SJCRH30 (cell line): ENCODE data around the gene RARRES2. TPM values are rescaled to one million over a fixed set of nuclear protein-coding genes. Genes with fewer than 3 reads are reported as not detected.

Source experiments
- DNase-seq, 2 experiments: peaks; one replicate each; pipeline ENCODE4 v3.0.0-alpha.2; 2015 to 2020
- H3K27ac ChIP-seq: fragments of 250-450 bp; sonication (Bioruptor Pico); 2 replicates; pipeline ENCODE4 v1.5.1; 2020; ENCODE audit warnings: mild to moderate bottlenecking, moderate library complexity
- H3K27me3 ChIP-seq: fragments of 250-450 bp; sonication (Bioruptor Pico); 2 replicates; pipeline ENCODE4 v1.5.1; 2020; ENCODE audit warnings: mild to moderate bottlenecking, moderate library complexity
- H3K36me3 ChIP-seq: fragments of 250-450 bp; sonication (Bioruptor Pico); 2 replicates; pipeline ENCODE4 v1.5.1; 2020; ENCODE audit warnings: mild to moderate bottlenecking, moderate library complexity
- H3K4me1 ChIP-seq: fragments of 250-450 bp; sonication (Bioruptor Pico); 2 replicates; pipeline ENCODE4 v1.5.1; 2020; ENCODE audit warnings: mild to moderate bottlenecking, moderate library complexity
- H3K4me3 ChIP-seq: fragments of 250-450 bp; sonication (Bioruptor Pico); 2 replicates; pipeline ENCODE4 v1.5.1; 2020; ENCODE audit warnings: mild to moderate bottlenecking, moderate library complexity
- H3K9me3 ChIP-seq: fragments of 250-450 bp; sonication (Bioruptor Pico); replicated peaks from 2 replicates; pipeline ENCODE4 v1.5.1; 2020; ENCODE audit warnings: mild to moderate bottlenecking, moderate library complexity
- total RNA-seq: library from RNA; depleted of rRNA; stranded (reverse); fragments of >200 nt; shearing (Covaris generic); gene quantifications from 2 replicates; pipeline ENCODE4 v1.2.3, GENCODE V29; 2014

Gene RARRES2
- total RNA-seq, 1 experiment from 2014 or later = 68.1 TPM

DNA sequence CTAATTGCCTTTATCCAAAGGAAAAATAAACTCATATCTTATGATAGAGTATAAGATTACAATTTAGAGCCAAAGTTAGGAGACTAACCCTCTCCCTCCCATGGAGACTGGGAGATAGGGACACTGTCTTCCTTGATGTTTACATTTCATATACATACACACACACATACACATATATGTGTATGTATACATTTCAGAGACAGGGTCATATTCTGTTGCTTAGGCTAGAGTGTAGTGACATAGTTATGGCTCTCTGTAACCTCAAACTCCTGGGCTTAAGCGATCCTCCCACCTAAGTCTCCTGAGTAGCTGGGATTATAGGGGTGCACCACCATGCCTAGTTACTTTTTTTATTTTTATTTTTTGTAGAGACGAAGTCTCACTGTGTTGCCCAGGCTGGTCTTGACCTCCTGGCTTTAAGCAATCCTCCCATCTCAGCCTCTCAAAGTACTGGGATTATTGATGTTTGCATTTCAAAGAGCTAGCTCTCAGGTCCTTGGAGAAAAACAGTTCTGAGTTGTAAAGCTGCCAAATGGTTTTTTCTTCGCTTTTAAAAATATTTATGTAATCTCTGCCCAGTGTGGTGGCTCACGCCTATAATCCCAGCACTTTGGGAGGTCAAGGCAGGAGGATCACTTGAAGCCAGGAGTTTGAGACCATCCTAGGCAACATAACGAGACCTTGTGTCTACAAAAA is 19.1 kb upstream of the RARRES2 start:
- Histone ChIP-seq H3K36me3 (no peaks in the 10 kb centered on the region), H3K4me3 (no peak overlapping the region), H3K4me1 (peaks cover 66% of the 10 kb centered on the region), H3K27me3 (no peaks in the 10 kb centered on the region), H3K27ac (no peak overlapping the region), H3K9me3 (no peaks in the 10 kb centered on the region)
- no peak for DNase-seq

DNA sequence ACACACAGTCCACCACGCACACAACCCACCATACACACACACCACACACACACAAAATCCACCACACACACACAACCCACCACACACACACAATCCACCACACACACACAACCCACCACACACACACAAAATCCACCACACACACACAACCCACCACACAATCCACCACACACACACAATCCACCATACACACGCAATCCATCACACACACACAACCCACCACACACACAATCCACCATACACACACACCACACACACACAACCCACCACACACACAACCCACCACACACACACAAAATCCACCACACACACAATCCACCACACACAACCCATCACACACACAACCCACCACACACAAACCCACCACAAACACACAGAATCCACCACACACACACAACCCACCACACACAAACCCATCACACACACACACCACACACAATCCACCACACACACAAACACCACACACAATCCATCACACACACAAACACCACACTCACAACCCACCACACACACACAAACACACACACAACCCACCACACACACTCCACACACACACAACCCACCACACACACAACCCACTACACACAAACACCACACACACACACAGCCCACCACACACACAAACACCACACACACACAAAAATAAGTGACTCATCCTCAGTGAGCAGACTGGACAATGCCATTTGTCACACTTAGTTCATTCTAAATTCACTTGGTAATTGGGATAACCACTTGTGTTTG is 18.4 kb upstream of the RARRES2 start:
- no peaks in the 10 kb centered on the region for H3K27me3 ChIP-seq
- DNase-seq = no peak
- peaks cover 70% of the 10 kb centered on the region for H3K4me1 ChIP-seq
- no peak overlapping the region for H3K4me3 ChIP-seq
- H3K27ac ChIP-seq = no peak overlapping the region
- H3K9me3 ChIP-seq = no peaks in the 10 kb centered on the region
- no peaks in the 10 kb centered on the region for H3K36me3 ChIP-seq

DNA sequence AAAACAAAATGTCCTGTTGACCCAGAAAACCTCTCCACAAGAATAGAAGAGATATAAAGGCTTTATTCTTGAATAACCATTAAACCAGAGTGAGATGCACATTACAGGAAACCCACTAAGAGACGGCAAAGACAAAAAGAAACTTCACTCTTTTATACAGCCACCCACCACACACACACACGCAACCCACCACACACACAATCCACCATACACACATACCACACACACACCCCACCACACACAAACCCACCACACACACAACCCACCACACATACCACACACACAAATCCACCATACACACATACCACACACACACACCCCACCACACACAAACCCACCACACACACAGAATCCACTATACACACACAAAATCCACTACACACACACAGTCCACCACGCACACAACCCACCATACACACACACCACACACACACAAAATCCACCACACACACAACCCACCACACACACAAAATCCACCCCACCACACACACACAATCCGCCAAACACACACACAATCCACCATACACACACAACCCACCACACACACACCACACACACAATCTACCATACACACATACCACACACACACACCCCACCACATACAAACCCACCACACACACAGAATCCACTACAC is 17.7 kb upstream of the RARRES2 start:
- no peak overlapping the region for H3K27ac ChIP-seq
- DNase-seq = no peak

DNA sequence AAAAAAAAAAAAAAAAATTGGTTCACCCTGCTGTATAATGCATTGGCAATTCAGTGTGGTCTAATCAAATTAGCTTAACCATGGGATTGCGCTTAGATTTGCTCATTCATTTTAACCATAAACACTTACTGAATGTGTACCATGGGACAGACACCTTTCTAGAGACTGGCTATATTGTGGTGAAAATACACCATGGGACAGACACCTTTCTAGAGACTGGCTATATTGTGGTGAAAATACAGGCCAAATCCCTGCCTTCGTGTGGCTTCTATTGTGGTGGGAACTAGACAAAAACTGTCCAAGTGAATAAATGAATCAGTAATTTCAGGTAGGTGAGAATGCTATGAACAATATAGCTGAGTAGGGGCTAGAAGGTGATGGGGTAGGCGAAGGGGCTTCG is 17.0 kb upstream of the RARRES2 start:
- Histone ChIP-seq H3K4me3 (no peak overlapping the region), H3K4me1 (peaks cover 60% of the 10 kb centered on the region), H3K36me3 (no peaks in the 10 kb centered on the region), H3K27ac (no peak overlapping the region), H3K9me3 (no peaks in the 10 kb centered on the region), H3K27me3 (no peaks in the 10 kb centered on the region)
- DNase-seq = no peak

More for the DNA sequence above, 17.7 kb upstream of the RARRES2 start:
- H3K4me3 ChIP-seq = no peak overlapping the region
- H3K27me3 ChIP-seq = no peaks in the 10 kb centered on the region
- no peaks in the 10 kb centered on the region for H3K36me3 ChIP-seq
- H3K9me3 ChIP-seq = no peaks in the 10 kb centered on the region
- H3K4me1 ChIP-seq = peaks cover 67% of the 10 kb centered on the region

DNA sequence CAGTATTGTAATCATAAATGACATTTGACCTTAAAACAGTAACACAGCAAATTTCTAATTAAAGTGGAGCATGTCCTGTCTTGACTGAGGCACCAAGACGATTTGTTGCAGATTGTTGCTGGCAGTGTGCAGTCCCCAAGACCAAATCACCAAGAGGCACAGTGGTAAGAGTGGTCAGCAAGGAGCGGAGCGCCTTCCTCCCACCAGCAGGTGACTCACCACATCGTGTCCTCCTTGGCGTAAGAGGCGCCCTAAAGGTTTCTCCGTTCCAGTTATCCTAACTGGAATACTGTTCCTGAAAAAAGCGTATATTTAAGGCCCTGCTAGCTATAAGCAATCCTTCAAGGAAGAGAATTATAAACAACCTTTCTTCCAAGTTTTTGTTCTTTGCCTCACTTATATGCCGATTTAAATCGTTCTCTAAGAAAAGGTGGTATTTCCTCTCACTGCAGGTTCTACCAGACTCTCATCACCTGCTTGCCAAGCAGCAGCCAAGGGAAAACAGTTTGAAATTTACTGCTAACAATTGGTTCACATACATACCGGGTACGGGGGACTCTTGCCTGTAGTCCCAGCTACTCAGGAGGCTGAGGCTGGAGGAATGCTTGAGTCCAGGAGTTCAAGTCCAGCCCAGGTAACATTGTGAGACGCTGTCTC is 16.5 kb upstream of the RARRES2 start:
- Histone ChIP-seq H3K4me3 (no peak overlapping the region), H3K4me1 (peaks cover 55% of the 10 kb centered on the region), H3K36me3 (no peaks in the 10 kb centered on the region), H3K9me3 (no peaks in the 10 kb centered on the region), H3K27me3 (no peaks in the 10 kb centered on the region), H3K27ac (peak overlapping the region; percentile 21)
- peak in 1 of 2 experiments; percentile 53 for DNase-seq

DNA sequence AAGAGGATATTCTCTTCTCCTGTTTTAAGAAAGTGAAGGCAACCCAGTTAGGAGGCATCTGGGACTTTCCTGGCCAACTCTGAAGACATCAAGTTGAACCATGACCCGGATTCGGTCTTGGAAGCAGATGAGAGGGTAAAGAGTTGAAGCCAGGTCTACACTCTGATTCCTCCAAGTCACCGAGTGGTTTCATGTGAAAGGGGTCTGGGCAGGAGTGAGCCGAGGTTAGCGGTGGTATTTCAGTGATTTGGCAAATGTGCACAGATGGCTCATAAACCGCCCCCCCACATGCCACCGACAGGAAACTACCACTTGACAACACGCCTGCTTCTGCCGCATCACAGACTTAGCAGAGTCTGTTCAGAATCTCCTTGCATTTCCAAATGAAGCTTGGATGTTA is 15.8 kb upstream of the RARRES2 start:
- H3K4me3 ChIP-seq = no peak overlapping the region
- H3K27me3 ChIP-seq = no peaks in the 10 kb centered on the region
- H3K27ac ChIP-seq = peak overlapping the region; percentile 21
- peak; percentile 86 to 90 for DNase-seq
- H3K9me3 ChIP-seq = no peaks in the 10 kb centered on the region
- H3K36me3 ChIP-seq = no peaks in the 10 kb centered on the region
- H3K4me1 ChIP-seq = peaks cover 49% of the 10 kb centered on the region

DNA sequence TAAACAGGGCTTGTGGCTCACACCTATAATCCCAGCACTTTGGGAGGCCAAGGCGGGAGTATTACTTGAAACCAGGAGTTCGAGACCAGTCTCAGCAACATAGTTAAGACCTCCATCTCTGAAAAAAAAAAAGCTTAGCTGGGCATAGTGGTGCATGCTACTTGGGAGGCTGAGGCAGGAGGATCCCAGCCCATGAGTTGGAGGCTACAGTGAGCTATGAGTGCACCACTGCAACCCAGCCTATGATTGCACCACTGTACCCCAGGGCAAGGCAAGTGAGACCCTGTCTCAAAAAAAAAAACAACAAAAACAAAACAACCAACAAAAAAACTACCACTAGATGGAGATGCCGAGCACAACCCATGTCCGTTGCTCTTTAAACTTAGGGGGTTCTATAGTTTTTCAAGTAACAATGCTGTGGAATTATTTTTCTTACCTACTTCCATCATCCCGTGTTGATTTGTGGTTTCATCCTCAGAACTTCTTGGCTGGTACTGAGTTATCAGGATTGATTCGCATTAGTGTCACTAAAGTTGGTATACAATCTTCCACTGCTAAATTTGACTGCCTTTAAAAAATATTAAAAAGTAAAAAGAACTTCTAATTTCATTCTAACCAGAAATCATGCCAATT is 15.0 kb upstream of the RARRES2 start:
- H3K4me1 ChIP-seq = peaks cover 40% of the 10 kb centered on the region
- H3K27ac ChIP-seq = no peak overlapping the region; the same call in 1 of the 2 replicates
- H3K4me3 ChIP-seq = no peak overlapping the region
- H3K27me3 ChIP-seq = no peaks in the 10 kb centered on the region
- peak in 1 of 2 experiments; percentile 77 for DNase-seq
- no peaks in the 10 kb centered on the region for H3K9me3 ChIP-seq
- H3K36me3 ChIP-seq = no peaks in the 10 kb centered on the region

DNA sequence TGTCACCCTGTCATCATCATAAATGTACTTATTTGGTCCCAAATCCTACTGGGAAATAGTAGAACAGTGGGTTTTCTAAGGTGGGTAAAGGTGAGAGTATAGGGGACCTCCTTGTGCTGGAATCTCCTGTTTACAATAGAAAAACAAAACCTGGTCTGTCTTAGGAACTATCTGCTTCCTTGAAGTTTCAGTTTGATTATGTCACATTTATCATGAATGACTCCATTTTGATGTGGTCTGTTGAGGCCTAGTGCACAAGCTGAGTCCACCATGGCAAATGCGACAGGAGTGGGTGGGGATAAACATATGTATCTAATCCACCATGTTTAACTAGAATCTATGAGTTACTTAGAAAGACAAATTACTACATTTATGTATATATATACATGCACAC is 14.2 kb upstream of the RARRES2 start:
- no peaks in the 10 kb centered on the region for H3K36me3 ChIP-seq
- H3K9me3 ChIP-seq = no peaks in the 10 kb centered on the region
- H3K27me3 ChIP-seq = no peaks in the 10 kb centered on the region
- H3K27ac ChIP-seq = no peak overlapping the region
- H3K4me1 ChIP-seq = peaks cover 35% of the 10 kb centered on the region
- no peak for DNase-seq
- H3K4me3 ChIP-seq = no peak overlapping the region

DNA sequence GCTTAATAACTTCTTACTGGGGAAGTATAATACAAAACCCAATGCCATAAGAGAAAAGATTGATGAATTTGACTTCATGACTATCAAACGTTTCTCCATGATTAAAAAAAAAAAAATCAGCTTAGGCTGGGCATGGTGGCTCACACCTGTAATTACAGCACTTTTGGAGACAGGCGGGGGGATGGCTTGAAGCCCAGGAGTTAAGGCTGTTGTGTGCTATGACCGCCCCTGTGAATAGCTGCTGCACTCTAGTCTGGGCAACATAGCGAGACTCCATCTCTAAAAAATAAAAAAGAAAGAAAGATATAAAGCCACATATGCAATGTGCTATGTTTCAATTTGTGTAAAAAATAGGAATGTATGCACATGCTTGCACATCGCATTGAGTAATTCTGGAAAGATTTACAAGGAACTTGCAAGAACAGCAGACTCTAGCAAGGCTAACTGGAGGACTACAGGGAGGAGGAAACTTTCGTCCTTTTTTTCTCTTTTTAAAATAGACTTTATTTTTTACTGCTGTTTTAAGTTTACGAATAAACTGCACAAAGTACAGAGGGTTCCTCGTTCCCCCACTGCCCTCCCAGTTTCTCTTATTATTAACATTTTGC is 10.3 kb upstream of the RARRES2 start:
- Histone ChIP-seq H3K27ac (no peak overlapping the region), H3K9me3 (0 out of 2 replicates have a peak, but pooled peaks cover 7% of the 10 kb centered on the region), H3K27me3 (no peaks in the 10 kb centered on the region), H3K4me1 (peaks cover 6% of the 10 kb centered on the region), H3K4me3 (no peak overlapping the region), H3K36me3 (no peaks in the 10 kb centered on the region)
- no peak for DNase-seq

DNA sequence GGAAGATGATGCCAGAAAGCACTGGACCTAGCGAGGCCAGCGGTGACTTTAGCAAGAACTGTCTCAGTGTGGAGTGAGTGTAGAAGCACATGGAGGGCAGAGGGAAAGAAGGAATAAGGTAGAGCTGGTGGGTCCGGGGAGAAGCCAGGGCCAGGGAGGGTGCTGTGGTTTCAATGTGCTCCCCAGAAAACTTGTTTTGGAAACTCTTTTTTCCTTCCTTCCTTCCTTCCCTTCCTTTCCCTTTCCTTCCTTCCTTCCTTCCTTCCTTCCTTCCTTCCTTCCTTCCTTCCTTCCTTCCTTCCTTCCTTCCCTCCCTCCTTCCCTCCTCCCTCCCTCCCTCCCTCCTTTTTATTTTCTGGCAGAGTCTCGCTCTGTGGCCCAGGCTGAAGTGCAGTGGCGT is 5.5 kb upstream of the RARRES2 start:
- H3K27me3 ChIP-seq = no peaks in the 10 kb centered on the region
- H3K27ac ChIP-seq = no peak overlapping the region
- H3K4me1 ChIP-seq = no peaks in the 10 kb centered on the region
- no peaks in the 10 kb centered on the region for H3K36me3 ChIP-seq
- DNase-seq = no peak
- H3K4me3 ChIP-seq = no peak overlapping the region
- peaks cover 22% of the 10 kb centered on the region for H3K9me3 ChIP-seq

DNA sequence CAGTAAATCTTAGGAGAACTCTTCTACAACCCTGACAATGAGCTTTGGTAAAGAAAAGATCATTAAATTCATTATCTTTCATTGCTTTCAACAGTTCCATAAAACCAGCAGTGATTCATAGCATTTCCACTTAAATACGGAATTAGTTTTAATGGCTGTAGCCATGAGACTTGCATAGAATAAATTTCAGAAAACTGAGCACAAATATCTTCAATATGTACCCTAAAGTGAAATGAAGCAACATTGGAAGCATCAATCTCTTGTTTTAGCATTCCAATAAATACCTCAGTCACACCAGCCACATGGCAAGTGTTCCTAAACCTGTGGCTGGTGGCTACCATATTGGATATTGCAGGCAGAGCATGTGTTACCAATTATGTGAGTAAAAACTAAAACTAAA is 3.6 kb upstream of the RARRES2 start:
- peaks cover 22% of the 10 kb centered on the region for H3K9me3 ChIP-seq
- H3K27me3 ChIP-seq = no peaks in the 10 kb centered on the region
- no peak overlapping the region for H3K4me3 ChIP-seq
- H3K27ac ChIP-seq = no peak overlapping the region
- no peak for DNase-seq
- no peaks in the 10 kb centered on the region for H3K36me3 ChIP-seq
- peaks cover 2% of the 10 kb centered on the region; the same call in 1 of the 2 replicates for H3K4me1 ChIP-seq

DNA sequence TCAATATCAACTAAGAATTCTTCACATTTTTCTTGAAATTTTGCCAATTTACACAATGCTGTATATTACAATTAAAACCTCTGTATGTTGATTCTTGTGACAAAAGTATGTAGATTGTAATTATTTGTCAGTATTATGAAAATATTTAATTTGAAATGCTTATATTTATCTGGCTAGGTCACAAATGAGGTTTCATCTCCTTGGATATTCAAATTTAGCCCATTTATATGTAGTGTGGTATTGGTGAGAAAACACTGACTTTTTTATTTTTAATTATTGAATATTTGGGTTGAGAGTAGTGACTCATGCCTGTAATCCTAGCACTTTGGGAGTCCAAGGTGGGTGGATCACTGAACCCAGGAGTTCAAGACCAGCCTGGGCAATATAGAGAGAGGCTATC is 2.9 kb upstream of the RARRES2 start:
- H3K9me3 ChIP-seq = peaks cover 22% of the 10 kb centered on the region
- no peak for DNase-seq
- no peaks in the 10 kb centered on the region for H3K36me3 ChIP-seq
- peaks cover 9% of the 10 kb centered on the region; the same call in 1 of the 2 replicates for H3K4me1 ChIP-seq
- no peak overlapping the region for H3K4me3 ChIP-seq
- no peak overlapping the region for H3K27ac ChIP-seq
- no peaks in the 10 kb centered on the region for H3K27me3 ChIP-seq

DNA sequence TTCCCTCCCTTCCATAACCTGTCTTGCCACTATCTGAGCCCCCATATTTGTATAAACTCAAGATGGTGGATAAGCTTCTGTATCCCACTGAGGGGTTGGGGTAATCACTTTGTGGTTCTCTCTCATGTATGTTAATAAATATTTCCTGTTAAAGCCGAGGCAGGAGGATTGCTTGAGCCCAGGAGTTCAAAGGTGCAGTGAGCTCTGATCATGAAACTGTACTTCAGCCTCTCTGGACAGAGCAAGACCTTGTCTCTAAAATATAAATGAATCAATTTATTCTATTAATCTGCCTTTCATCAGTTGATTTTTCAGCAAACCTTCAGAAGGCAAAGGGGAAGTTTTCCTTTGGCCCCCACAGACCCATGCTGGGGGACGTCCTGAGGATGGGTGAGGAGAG is 1.8 kb upstream of the RARRES2 start:
- DNase-seq = no peak
- no peak overlapping the region for H3K27ac ChIP-seq
- H3K27me3 ChIP-seq = no peaks in the 10 kb centered on the region
- H3K36me3 ChIP-seq = no peaks in the 10 kb centered on the region
- no peak overlapping the region for H3K4me3 ChIP-seq
- H3K4me1 ChIP-seq = peaks cover 15% of the 10 kb centered on the region
- peaks cover 19% of the 10 kb centered on the region for H3K9me3 ChIP-seq

DNA sequence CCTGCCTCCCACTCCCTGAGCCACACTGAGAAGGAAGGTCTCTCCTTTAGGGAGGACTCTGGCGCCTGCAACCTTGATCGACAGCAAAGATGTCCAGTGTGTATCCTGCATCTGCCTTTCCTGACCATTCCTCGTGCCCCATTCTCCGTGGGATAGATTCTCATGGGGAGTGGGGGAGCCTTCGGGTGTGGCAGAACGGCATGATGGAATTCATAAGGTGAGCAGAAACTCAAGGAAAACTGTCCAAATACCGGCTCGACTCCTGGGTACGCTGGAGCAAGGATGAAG is 636 bp upstream of the RARRES2 start:
- Histone ChIP-seq H3K4me1 (peaks cover 25% of the 10 kb centered on the region), H3K36me3 (no peaks in the 10 kb centered on the region), H3K27ac (peak overlapping the region; percentile 29; the same call in 1 of the 2 replicates), H3K27me3 (no peaks in the 10 kb centered on the region), H3K9me3 (peaks cover 15% of the 10 kb centered on the region), H3K4me3 (peak overlapping the region; percentile 79)
- DNase-seq = no peak
